HepG2 (cell line): ENCODE measurements around the gene HS3ST5. TPM values are rescaled to one million over a fixed set of nuclear protein-coding genes. Genes with fewer than 3 reads are reported as not detected.
A peak's percentile ranks its signal among the peaks of the same experiment; 100 is the strongest.

ENCODE experiments used
- ARHGAP35 ChIP-seq: sonication (generic); formaldehyde crosslinking; IDR thresholded peaks from 2 replicates; pipeline ENCODE4 v1.9.0; 2022; ENCODE audit warnings: mild to moderate bottlenecking, inconsistent platforms, moderate library complexity, missing genetic modification reagents, borderline replicate concordance
- HNF4G ChIP-seq, 2 experiments: sonication (generic) in 1 of 2; formaldehyde crosslinking in 1 of 2; IDR thresholded peaks; 2 replicates each; pipeline versions ENCODE4 v1.4.0 to v1.6.1; 2011 to 2020; ENCODE audit warnings: borderline replicate concordance in 2 of 2, low read depth in 2 of 2, mild to moderate bottlenecking in 2 of 2, low read length in 1 of 2, missing genetic modification reagents in 1 of 2, moderate library complexity in 1 of 2
- HNRNPL ChIP-seq: fragments of 200-400 bp; formaldehyde crosslinking; IDR thresholded peaks from 2 replicates; pipeline ENCODE4 v1.6.1; 2017; ENCODE audit warnings: mild to moderate bottlenecking, low read depth, low read length
- MAZ ChIP-seq, 2 experiments: sonication (generic) in 1 of 2; formaldehyde crosslinking in 1 of 2; IDR thresholded peaks; 2 replicates each; pipeline versions ENCODE4 v1.5.0 to v1.6.1; 2012 to 2020; ENCODE audit warnings: low read depth in 2 of 2, mild to moderate bottlenecking in 2 of 2, borderline replicate concordance in 1 of 2, improper control_type of control experiment in 1 of 2, low read length in 1 of 2, missing genetic modification reagents in 1 of 2, moderate library complexity in 1 of 2
- MXD1 ChIP-seq: sonication (generic); formaldehyde crosslinking; IDR thresholded peaks from 2 replicates; pipeline ENCODE4 v1.4.0; 2020; ENCODE audit warnings: mild to moderate bottlenecking, missing genetic modification reagents
- MZF1 ChIP-seq: sonication (generic); formaldehyde crosslinking; IDR thresholded peaks from 2 replicates; pipeline ENCODE4 v1.8.1; 2023; ENCODE audit warnings: mild to moderate bottlenecking, missing genetic modification reagents, borderline replicate concordance
- TCF12 ChIP-seq, 2 experiments: fragments of 450-650 bp in 1 of 2; sonication (generic) in 1 of 2; formaldehyde crosslinking in 1 of 2; IDR thresholded peaks; 2 replicates each; pipeline versions ENCODE4 v1.6.1 to v1.8.0; 2017 to 2022; ENCODE audit warnings: antibody characterized with exemption in 1 of 2, mild to moderate bottlenecking in 1 of 2, missing genetic modification reagents in 1 of 2, moderate library complexity in 1 of 2
- ZNF251 ChIP-seq: sonication (generic); formaldehyde crosslinking; IDR thresholded peaks from 2 replicates; pipeline ENCODE4 v1.9.0; 2021; ENCODE audit warnings: mild to moderate bottlenecking, missing genetic modification reagents
- ZNF367 ChIP-seq: sonication (generic); formaldehyde crosslinking; IDR thresholded peaks from 2 replicates; pipeline ENCODE4 v1.4.0; 2020; ENCODE audit warnings: missing genetic modification reagents, borderline replicate concordance
- ZNF558 ChIP-seq: sonication (generic); formaldehyde crosslinking; IDR thresholded peaks from 2 replicates; pipeline ENCODE4 v1.9.0; 2022; ENCODE audit warnings: mild to moderate bottlenecking, missing genetic modification reagents, borderline replicate concordance
- ZSCAN12 ChIP-seq: sonication (generic); formaldehyde crosslinking; IDR thresholded peaks from 2 replicates; pipeline ENCODE4 v1.9.0; 2021; ENCODE audit warnings: mild to moderate bottlenecking, missing genetic modification reagents
- polyA plus RNA-seq, 8 experiments: library from polyadenylated mRNA; depleted of rRNA in 3 of 8; stranded (reverse) in 7 of 8; unstranded in 1 of 8; fragments of >200 nt; fragmentation: Illumina TruSeq in 4 of 8; extraction: Trizol in 4 of 8; gene quantifications; 2 replicates each; pipeline versions ENCODE4 v1.2.1 to v1.2.3, GENCODE V29; 2011 to 2016; ENCODE audit warnings: low read depth in 4 of 8, missing spikeins in 1 of 8, mixed read lengths in 1 of 8; ENCODE audit not compliant: insufficient read depth in 1 of 8
- total RNA-seq, 5 experiments: library from RNA; depleted of rRNA; stranded (reverse); fragments of >200 nt; fragmentation: Illumina TruSeq; extraction: Trizol; gene quantifications; 2 replicates each; pipeline ENCODE4 v1.2.3, GENCODE V29; 2016; ENCODE audit warnings: low read depth in 1 of 5
- TF ChIP-seq, protein P1 (sequence below): sonication (generic); formaldehyde crosslinking; IDR thresholded peaks from 2 replicates; pipeline ENCODE4 v1.8.0; 2022; ENCODE audit warnings: missing genetic modification reagents, mild to moderate bottlenecking, moderate library complexity, borderline replicate concordance
- TF ChIP-seq, protein P2 (sequence below): sonication (generic); formaldehyde crosslinking; conservative IDR thresholded peaks from 2 replicates; pipeline ENCODE4 v1.8.1; 2023; ENCODE audit warnings: missing genetic modification reagents
- TF ChIP-seq, protein P3 (sequence below): sonication (generic); formaldehyde crosslinking; IDR thresholded peaks from 2 replicates; pipeline ENCODE4 v1.5.0; 2020; ENCODE audit warnings: mild to moderate bottlenecking, missing genetic modification reagents

The HS3ST5 gene
- total and polyA plus RNA-seq, 2 of the 13 experiments (the other 11 are each of a cell fraction or from before 2014, with no cell fraction given): 1.1 to 1.6 TPM

- 0 out of 2 replicates have a peak, but pooled peaks have one; percentile 42 for TF ChIP-seq HNRNPL
- no peak for TF ChIP-seq ZSCAN12 (CRISPR knock-in tag)
- no peak for TF ChIP-seq TCF12 (IDR thresholded peaks at IDR 0.05)
- TF ChIP-seq TCF12 (CRISPR knock-in tag; IDR thresholded peaks at IDR 0.05): peak; percentile 50; the same call in 1 of the 2 replicates
- TF ChIP-seq MXD1 (CRISPR knock-in tag): peak; percentile 34; the same call in 1 of the 2 replicates
- no peak for TF ChIP-seq MAZ (IDR thresholded peaks at IDR 0.05; ENCODE audit: borderline replicate concordance, low read depth, low read length)
- peak; percentile 17; the same call in 1 of the 2 replicates for TF ChIP-seq MAZ (CRISPR knock-in tag; IDR thresholded peaks at IDR 0.05; ENCODE audit: low read depth)
- no peak for TF ChIP-seq HNF4G (IDR thresholded peaks at IDR 0.05; ENCODE audit: borderline replicate concordance, low read depth, low read length)
- TF ChIP-seq HNF4G (CRISPR knock-in tag; IDR thresholded peaks at IDR 0.05; ENCODE audit: borderline replicate concordance, low read depth): 0 out of 2 replicates have a peak, but pooled peaks have one; percentile 36
- TF ChIP-seq ARHGAP35 (CRISPR knock-in tag): no peak
- TF ChIP-seq ZNF251 (CRISPR knock-in tag): no peak
- TF ChIP-seq, protein P1, sequence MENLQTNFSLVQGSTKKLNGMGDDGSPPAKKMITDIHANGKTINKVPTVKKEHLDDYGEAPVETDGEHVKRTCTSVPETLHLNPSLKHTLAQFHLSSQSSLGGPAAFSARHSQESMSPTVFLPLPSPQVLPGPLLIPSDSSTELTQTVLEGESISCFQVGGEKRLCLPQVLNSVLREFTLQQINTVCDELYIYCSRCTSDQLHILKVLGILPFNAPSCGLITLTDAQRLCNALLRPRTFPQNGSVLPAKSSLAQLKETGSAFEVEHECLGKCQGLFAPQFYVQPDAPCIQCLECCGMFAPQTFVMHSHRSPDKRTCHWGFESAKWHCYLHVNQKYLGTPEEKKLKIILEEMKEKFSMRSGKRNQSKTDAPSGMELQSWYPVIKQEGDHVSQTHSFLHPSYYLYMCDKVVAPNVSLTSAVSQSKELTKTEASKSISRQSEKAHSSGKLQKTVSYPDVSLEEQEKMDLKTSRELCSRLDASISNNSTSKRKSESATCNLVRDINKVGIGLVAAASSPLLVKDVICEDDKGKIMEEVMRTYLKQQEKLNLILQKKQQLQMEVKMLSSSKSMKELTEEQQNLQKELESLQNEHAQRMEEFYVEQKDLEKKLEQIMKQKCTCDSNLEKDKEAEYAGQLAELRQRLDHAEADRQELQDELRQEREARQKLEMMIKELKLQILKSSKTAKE: no peak
- TF ChIP-seq, protein P2, sequence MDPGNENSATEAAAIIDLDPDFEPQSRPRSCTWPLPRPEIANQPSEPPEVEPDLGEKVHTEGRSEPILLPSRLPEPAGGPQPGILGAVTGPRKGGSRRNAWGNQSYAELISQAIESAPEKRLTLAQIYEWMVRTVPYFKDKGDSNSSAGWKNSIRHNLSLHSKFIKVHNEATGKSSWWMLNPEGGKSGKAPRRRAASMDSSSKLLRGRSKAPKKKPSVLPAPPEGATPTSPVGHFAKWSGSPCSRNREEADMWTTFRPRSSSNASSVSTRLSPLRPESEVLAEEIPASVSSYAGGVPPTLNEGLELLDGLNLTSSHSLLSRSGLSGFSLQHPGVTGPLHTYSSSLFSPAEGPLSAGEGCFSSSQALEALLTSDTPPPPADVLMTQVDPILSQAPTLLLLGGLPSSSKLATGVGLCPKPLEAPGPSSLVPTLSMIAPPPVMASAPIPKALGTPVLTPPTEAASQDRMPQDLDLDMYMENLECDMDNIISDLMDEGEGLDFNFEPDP (CRISPR knock-in tag): no peak
- no peak for TF ChIP-seq ZNF367 (CRISPR knock-in tag)
- TF ChIP-seq, protein P3, sequence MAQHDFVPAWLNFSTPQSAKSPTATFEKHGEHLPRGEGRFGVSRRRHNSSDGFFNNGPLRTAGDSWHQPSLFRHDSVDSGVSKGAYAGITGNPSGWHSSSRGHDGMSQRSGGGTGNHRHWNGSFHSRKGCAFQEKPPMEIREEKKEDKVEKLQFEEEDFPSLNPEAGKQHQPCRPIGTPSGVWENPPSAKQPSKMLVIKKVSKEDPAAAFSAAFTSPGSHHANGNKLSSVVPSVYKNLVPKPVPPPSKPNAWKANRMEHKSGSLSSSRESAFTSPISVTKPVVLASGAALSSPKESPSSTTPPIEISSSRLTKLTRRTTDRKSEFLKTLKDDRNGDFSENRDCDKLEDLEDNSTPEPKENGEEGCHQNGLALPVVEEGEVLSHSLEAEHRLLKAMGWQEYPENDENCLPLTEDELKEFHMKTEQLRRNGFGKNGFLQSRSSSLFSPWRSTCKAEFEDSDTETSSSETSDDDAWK: no peak
- peak; percentile 62; the same call in 1 of the 2 replicates for TF ChIP-seq ZNF558 (CRISPR knock-in tag)
- TF ChIP-seq MZF1: no peak
These were observed 567 bp downstream of the HS3ST5 start (continued) for GRCh38 chr6:114342086-114342825.
